ENCODE results near the gene BCKDHA. TPM values are rescaled to one million over a fixed set of nuclear protein-coding genes. Genes with fewer than 3 reads are reported as not detected.
"Not testable (repeated sequence)": the region's sequence is repeated elsewhere in the genome, so short reads cannot be mapped to it uniquely, and the experiment has no call there.

The BCKDHA gene
- total RNA-seq, 2 experiments from 2014 or later = 12.2 to 13.1 TPM

DNA sequence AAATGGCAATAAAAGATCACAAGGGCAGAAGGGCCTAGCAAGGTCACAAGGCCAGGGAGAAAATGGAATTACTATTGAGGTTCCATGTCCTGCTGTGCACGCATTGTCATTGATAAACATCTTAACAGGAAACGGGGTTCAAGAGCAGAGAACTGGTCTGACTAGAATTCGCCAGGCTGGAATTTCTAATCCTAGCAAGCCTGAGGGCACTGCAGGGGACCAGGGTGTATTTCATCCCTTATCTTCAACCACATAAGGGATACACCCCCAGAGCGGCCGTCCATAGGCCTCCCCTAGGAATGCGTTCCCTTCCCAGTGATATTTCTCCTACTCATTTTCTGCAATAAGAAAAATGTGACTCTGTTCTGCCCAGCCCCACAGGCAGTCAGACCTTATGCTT is 64.9 kb downstream of the BCKDHA start:
- peaks cover 6% of the 10 kb centered on the region for H3K4me1 Mint-ChIP-seq (ENCODE audit: low read depth)
- no peak for DNase-seq
- TF ChIP-seq, protein P1, sequence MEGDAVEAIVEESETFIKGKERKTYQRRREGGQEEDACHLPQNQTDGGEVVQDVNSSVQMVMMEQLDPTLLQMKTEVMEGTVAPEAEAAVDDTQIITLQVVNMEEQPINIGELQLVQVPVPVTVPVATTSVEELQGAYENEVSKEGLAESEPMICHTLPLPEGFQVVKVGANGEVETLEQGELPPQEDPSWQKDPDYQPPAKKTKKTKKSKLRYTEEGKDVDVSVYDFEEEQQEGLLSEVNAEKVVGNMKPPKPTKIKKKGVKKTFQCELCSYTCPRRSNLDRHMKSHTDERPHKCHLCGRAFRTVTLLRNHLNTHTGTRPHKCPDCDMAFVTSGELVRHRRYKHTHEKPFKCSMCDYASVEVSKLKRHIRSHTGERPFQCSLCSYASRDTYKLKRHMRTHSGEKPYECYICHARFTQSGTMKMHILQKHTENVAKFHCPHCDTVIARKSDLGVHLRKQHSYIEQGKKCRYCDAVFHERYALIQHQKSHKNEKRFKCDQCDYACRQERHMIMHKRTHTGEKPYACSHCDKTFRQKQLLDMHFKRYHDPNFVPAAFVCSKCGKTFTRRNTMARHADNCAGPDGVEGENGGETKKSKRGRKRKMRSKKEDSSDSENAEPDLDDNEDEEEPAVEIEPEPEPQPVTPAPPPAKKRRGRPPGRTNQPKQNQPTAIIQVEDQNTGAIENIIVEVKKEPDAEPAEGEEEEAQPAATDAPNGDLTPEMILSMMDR (IDR thresholded peaks at IDR 0.05) = no peak

DNA sequence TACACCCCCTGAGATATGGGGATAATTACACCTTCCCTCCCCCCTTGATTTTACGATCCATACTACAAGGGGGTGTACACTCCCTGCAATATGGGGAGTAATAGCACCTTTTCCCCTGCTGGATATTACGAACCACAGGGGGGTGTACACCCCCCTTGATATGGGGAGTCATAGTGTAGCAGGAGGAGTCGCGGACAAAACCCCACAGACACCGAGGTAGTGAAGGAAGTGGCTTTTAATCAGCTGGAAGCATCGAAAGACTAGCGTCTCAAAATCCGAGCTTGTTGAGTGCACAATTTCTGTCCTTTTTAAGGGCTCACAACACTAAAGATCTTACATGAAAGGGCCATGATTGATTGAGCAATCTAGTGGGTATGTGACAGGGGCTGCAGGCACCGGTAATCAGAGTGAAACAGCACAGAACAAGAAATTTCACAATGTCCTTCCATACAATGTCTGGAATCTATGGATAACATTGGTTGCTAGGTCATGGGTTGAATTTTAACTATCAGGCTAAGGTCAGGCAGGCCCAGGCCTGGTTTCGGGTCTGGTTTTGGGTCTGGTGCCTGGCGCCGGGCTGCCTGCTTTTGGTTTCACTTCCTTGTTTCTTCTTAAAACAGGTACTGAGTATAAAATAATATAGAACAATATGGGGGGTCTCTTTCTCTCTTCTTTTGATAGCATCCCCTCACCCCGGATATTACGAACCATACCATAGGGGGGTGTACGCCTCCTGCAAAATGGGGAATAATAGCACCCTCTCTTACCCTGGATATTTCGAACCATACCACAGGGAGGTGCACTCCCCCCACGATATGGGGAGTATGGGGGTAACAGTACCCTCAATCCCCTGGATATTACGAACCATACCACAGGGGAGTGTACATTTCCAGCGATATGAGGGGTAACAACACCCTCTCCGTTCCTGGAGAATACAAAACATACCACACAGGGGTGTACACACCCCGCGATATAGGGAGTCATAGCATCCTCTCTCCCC is 65.9 kb downstream of the BCKDHA start:
- DNase-seq = peak in 1 of 14 experiments; percentile 27
- H3K27ac ChIP-seq (ENCODE audit: low read depth in 1 of 2, low read length in 2 of 2); H3K4me1 Mint-ChIP-seq (ENCODE audit: low read depth); H3K36me3 ChIP-seq (ENCODE audit: insufficient read depth, low read length); H3K4me1 ChIP-seq (ENCODE audit: insufficient read depth, low read length); H3K9me3 ChIP-seq (ENCODE audit: control insufficient read depth in 1 of 2, insufficient read depth in 1 of 2, low read length in 2 of 2); H3K36me3 Mint-ChIP-seq (ENCODE audit: low read depth); H3K27ac Mint-ChIP-seq; H3K9me3 Mint-ChIP-seq; H3K4me3 Mint-ChIP-seq; intact Hi-C loops (cut with DNase I, micrococcal nuclease); CTCF ChIA-PET; POLR2A ChIA-PET; ATAC-seq (ENCODE audit: poor library complexity); H3K4me3 ChIP-seq (ENCODE audit: low read length): not testable (repeated sequence)
- H3K27me3 Mint-ChIP-seq = peaks cover 83% of the 10 kb centered on the region
- H3K27me3 ChIP-seq (ENCODE audit: control insufficient read depth in 1 of 2, insufficient read depth in 2 of 2, low read length in 2 of 2) = peaks cover 4 to 27% of the 10 kb centered on the region in 2 experiments

More for the DNA sequence above, 64.9 kb downstream of the BCKDHA start:
- no peak overlapping the region for H3K4me3 ChIP-seq (ENCODE audit: low read length)
- no peak overlapping the region for H3K4me3 Mint-ChIP-seq
- no peak for ATAC-seq (ENCODE audit: poor library complexity)
- peaks cover 4 to 17% of the 10 kb centered on the region in 2 experiments for H3K27me3 ChIP-seq (ENCODE audit: control insufficient read depth in 1 of 2, insufficient read depth in 2 of 2, low read length in 2 of 2)
- no peaks in the 10 kb centered on the region for H3K36me3 ChIP-seq (ENCODE audit: insufficient read depth, low read length)
- H3K27me3 Mint-ChIP-seq = peaks cover 76% of the 10 kb centered on the region
- H3K9me3 Mint-ChIP-seq = no peaks in the 10 kb centered on the region
- H3K9me3 ChIP-seq (ENCODE audit: control insufficient read depth in 1 of 2, insufficient read depth in 1 of 2, low read length in 2 of 2) = no peaks in the 10 kb centered on the region
- H3K27ac Mint-ChIP-seq = no peak overlapping the region
- no peaks in the 10 kb centered on the region for H3K4me1 ChIP-seq (ENCODE audit: insufficient read depth, low read length)
- ChIA-PET CTCF (no interaction called here), POLR2A (no interaction called here)
- no peak overlapping the region for H3K27ac ChIP-seq (ENCODE audit: low read depth in 1 of 2, low read length in 2 of 2)
- no peaks in the 10 kb centered on the region for H3K36me3 Mint-ChIP-seq (ENCODE audit: low read depth)
- intact Hi-C loops (cut with DNase I, micrococcal nuclease) = no loop called here

Other genes starting within 250 kb of the BCKDHA start
- under 1 TPM; 0.78 to 0.82 TPM for gene CYP2S1, start 204.6 kb upstream of the BCKDHA start, total RNA-seq
- gene AXL, start 178.6 kb upstream of the BCKDHA start, total RNA-seq = under 1 TPM; 0.30 to 0.42 TPM
- gene HNRNPUL1, start 133.4 kb upstream of the BCKDHA start, total RNA-seq = 100 to 1,000 TPM; 367 to 388 TPM
- gene CCDC97, start 87.6 kb upstream of the BCKDHA start, total RNA-seq = 10 to 100 TPM; 27.3 to 29.7 TPM
- 100 to 1,000 TPM; 406 to 416 TPM for gene TGFB1, start 43.9 kb upstream of the BCKDHA start, total RNA-seq
- 10 to 100 TPM; 21.1 to 26.8 TPM for gene B9D2, start 33.7 kb upstream of the BCKDHA start, total RNA-seq
- 1 to 10 TPM; 6.8 to 7.7 TPM for gene TMEM91, start 21.3 kb upstream of the BCKDHA start, total RNA-seq
- gene EXOSC5, start 459 bp upstream of the BCKDHA start, total RNA-seq = 1 to 10 TPM; 6.5 to 7.5 TPM
- 1 to 10 TPM in 1 of 2 experiments, under 1 TPM in 1; 0.58 to 1.2 TPM for gene B3GNT8, start 29.6 kb downstream of the BCKDHA start, total RNA-seq
- gene DMAC2, start 42.1 kb downstream of the BCKDHA start, total RNA-seq = 10 to 100 TPM; 21.6 to 25.7 TPM
- not detected for gene ERICH4, start 45.3 kb downstream of the BCKDHA start, total RNA-seq
- 10 to 100 TPM; 30.7 to 34.9 TPM for gene CEACAM21, start 178.3 kb downstream of the BCKDHA start, total RNA-seq
- under 1 TPM; 0.36 to 0.84 TPM for gene CEACAM4, start 229.3 kb downstream of the BCKDHA start, total RNA-seq

All from CD4-positive, alpha-beta T cell (primary cell).